LoVo (cell line): ENCODE data around the gene SSTR4.

Experiments
- DNase-seq: peaks from one replicate; pipeline ENCODE4 v3.0.0-alpha.2; 2016; ENCODE audit warnings: low spot score

The SSTR4 gene

DNA sequence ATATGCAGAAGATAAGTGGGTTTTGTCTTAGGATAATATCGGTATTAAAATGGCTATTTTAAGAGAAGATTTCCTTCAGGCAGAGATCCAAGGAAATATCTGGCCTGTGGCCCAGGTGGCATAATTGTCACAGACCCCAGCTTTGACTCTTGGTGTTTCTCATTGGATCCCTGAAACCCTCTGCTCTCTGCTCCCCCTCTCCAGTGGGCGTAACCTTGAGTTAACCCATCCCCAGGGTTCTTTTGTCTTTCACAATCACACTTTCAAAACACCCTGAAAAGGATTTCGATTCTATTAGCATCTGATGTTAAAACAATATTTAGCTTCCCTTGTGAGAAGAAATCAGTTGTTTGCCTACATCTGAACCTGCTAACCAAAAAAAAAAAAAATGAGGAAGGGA, 7.2 kb downstream of the SSTR4 start:
- no peak for DNase-seq

DNA sequence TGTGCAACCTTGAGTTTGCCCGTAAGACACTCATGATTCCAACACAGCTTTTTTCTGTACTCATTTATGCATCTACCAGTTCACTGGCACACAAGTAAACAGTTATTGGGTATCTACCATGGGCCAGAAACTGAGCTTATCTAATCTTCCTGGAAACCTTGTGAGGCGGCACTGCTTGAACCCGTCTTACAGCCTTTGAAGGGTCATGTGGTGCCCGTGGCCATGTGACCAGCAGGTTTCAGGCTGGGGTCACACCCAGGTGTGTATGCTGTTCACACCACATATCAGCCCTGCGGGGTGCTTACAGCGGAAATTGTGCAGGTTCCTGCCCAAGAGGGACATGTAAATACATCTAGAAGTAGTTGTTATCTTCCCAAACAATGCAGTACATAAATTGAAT, 8.3 kb downstream of the SSTR4 start:
- no peak for DNase-seq

DNA sequence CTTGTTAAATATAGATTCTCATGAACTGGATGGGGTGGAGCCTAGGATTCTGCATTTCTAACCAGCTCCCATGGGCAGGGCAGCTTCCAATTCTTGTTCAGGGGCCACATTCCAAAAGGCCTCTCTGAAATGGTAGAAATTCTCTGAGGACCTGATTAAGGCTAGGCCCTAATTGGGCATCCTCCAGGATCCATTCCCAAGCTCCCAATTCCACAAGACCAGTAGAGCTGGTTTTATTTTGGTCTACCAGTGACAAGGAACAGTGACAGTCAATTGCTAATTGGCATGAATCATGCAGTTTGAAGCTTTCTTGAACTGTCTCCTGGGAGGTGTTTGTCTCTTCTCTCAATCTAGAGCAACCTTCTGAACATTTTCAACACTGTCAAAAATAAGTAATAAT, 11.3 kb downstream of the SSTR4 start:
- DNase-seq = no peak

DNA sequence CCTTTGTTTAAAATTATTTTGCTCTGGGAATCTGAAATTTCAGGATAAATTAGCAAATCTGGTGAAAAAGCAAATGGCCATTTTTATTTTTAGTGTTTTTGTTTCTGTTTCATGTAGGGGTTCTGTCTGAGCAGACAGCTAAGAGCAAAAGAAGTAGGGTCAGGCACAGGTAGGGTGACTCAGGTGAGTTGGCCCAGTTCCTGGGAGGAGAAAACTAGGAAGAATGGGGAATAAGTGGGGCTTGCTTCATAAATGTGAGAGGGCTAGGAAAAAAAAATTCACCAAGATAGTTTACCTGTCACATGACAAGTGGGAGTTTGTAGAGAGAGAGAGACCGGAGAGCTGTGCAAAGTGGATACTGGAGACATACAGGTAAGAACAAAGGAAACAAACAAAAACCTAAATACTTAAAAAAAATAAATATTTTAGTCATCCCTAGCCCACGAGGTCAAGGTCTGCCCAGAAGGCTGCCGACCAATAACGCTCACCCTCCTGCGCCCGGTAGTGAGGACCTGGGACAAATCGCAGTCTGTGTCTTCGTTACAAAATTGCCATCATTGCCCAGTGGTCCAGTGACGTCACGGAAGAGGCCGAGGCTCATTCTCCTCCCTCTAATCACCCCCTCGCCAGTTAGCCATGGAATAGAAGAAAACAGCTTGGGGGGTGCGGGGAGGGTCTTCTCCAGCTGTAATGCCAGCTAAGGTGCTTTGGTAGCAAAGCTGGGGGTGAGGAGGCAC, 12.1 kb downstream of the SSTR4 start:
- DNase-seq = no peak

DNA sequence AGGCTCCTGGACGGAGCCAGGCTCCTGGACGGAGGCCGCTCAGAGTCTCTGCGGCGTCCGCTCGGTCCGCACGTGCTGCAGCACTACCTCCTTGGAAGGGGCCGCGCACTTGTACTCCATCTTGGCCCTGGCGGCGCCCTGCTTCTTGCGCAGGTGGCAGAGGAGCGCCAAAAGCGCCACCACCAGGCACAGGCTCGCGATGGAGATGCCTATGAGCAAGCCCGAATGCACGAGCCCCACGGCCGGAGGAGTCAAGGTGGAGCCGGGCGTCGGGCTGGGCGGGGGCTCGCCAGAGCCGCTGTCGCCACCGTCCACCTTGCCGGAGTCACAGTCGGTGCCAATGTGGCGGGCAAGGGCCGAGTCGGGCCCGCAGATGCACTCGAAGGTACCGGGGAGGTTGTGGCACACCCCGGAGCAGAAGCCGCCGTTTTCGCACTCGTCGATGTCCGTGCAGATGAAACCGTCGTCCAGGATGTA, 12.7 kb downstream of the SSTR4 start:
- no peak for DNase-seq

DNA sequence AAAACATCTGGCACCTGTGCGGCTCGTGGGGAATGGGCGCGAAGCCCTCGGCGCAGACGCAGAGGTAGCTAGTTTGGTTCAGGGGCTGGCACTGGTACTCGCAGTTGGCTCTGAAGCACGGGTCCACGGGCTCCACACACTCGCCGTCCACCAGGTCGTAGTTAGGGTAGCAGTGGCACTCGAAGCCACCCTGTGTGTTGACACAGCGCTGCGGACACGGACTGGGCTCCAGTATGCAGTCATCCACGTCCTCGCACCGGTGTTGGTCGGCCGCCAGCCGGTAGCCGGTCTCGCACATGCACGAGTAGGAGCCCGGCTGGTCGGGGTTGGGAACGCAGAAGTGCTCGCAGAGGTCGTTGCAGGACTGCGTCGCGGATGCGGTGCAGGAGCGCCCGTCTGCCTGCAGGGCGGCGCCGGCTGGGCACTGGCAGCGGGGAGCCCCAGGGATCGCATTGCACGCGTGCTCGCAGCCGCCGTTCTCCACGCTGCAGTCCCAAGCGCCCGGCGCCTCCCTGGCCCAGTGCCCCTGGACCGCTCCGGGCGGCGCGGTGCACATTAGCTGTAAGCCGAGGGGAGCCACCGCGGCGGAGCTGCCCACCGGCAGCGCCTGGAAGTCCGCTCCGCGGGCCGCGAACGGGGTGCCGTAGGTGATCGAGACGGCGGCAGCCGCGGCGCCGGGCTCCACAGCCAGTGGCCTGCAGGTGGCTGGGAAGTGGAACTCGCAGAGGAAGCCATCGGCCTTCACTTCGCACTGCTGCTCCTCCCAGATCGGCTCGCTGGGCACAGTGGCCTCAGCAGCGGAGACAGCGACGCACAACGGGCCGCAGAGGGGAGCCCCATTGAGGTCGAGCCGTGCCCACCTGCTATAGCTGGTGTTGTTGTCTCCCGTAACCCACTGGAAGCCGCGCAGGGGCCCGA, 13.4 kb downstream of the SSTR4 start:
- no peak for DNase-seq

DNA sequence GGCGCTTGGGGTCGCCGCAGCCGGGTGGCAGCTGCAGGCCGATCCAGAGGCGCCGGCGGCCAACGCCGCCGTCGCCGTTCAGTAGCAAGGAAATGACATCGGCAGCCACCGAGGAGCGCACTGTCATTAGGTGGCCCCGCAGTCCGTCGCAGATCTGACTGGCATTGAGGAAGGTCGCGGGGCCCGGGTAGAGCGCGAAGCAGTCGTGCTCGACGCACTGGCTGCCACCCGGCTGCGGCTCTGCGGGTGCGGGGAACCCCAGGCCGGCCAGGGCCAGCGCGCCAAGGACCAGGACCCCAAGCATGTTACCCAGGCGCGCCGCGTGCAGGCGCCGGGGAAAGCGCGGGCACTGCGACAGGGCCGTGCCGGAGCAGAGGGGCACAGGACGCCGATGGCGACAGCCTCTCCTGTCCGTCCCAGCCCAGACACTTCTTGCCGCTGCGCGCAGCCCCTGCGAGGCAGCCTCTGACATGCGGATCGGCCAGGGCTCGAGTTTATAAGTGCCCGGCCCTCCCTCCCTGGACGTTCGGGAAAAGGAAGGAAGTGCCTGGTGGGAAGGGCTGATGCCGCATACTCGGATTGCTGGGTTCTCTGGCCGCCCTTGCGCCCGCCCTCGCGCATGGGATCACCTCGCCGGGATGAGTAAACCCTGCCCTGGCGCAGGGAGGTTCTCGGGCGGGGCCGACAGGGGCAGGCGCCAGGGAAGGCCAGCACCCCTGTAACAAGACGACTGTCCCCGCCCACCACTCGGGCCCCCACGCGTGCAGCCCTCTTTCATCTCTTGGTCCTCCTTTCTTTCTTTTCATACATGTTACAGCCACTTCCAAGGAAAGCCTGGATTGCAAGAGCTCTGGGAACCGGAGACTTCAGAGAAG, 14.3 kb downstream of the SSTR4 start, which contains the start of gene THBD:
Gene THBD (minus strand): TSS at position 472 of the 875 bp plus-strand sequence. CDS start 168 bp downstream, at position 304.
- DNase-seq = no peak

DNA sequence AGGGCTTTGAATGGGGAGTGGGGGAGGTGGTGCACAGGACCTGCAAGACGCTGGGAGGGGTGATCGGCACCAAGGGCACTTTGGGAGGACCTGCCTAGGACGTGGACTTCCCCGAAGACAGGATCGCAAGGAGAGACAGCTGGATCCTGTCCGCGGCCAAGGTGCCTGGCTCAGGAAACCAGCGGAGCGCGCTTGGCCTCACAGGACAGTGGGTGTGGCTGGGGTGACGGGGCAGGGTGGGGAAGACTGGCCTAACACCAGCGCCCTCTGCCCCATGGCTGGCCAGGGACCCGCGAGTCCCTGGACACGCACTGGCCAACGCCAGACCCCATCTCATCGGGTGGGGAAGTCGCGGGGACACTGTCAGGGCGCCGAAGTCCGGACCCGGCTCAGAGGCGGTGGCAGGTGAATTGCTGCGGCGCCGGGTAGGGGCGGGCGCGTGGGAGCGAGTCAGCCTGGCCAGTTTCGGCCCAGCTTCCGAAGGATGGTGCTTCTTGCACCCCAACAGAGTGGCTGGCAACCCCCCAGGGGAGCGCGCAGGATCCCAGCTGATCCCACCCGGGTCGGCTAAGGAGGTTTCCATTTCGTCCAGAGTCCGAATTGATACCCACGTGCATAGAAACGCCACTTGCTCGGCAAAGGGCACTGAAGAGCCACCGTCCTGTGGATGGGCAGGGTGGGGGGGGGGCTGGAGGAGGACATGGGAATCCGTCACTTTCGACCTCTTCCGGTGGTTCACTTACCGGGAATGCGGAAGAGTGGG, 15.1 kb downstream of the SSTR4 start:
- DNase-seq = no peak

DNA sequence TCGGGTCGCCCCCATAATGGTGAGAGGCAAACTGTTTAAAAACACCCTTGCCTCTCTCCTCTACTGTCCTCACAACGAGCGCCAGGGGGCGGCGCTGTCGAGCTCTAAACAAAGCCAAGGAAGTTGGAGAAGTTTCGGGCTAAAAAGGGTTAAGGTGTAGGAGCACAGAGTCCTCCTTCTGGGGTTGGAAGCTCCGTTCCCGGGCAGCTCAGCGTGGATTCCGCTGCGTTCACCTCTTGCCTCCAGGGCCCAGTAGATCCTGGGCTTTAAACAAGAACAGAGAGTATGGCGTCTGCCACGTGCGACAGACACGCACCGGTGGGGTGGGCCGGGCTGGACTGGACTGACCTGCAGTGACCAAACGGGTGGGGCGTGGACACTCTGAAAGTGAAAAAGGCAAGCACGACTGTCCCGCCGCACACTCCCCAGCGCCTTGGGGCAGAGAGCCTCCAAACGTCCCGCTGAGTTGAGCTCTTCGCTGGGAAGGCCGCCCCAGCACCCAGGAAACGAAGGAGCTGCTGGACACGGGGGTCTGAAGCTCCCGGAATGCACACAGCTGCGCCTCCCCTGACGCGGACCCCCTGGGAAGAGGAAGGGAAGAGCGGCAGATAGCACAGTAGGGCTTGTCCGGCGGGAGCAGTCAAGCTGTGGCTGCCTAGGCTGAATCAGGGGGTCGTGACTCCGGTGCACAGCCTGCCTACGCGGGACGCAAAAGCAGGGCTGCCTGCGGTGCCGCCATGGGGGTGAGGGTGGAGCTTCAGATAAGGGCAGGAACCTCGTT, 15.9 kb downstream of the SSTR4 start:
- no peak for DNase-seq

DNA sequence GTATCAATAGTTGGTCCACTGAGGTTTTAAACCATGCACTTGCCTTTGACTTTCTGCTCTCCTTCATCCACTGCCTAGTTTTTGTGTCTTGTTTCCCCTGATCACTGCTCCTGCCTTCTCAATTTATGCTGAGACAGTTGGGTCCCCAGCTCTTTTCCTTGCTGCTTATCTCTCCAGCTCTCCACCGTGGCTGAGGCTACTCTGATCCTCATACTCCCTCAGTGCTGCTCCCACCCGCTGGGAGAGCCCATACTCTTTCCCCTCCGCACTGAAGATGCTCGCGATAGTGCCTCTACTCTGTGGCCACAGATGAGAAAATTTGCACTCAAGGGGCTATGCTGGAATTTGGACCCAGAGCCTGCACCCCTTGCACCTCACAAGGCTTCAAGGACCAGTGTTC, 17.8 kb downstream of the SSTR4 start:
- DNase-seq = no peak

DNA sequence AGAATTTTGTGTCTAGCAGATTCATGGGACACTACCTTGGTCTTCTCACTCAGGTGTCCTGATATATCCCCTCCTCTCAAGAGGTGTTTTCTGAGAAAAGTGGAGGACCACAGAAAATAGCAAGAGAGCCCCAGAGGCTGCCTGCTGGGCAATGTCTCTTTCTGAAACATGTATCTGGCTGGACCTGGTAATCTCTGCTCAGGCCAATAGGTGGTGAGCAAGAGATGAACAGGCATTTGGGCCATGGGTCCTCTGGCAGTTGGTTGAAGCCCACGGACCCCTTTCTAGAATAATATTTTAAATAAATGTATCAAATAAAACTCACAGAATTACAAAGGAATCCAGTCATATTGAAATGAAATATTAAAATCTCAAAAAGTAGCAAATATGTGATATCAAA, 23.1 kb downstream of the SSTR4 start:
- DNase-seq = no peak

DNA sequence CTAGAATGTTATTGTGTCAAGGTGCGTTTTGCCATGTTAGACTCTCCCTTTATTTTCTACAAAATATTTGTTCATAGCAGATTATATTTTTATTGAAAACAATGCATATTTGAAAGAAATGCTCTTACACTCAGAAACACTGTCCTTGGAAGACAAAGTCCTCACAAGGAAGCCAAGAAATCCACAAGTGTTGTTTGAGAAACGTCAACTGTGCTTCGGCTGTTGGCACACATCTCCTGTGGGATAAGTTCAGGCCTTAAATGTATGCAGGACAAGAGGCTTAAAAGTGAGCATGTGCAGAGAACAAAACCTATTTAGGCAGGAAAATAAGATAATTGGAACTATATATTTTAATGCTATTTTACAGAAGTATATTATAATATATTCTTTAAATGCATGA, 23.9 kb downstream of the SSTR4 start:
- no peak for DNase-seq

DNA sequence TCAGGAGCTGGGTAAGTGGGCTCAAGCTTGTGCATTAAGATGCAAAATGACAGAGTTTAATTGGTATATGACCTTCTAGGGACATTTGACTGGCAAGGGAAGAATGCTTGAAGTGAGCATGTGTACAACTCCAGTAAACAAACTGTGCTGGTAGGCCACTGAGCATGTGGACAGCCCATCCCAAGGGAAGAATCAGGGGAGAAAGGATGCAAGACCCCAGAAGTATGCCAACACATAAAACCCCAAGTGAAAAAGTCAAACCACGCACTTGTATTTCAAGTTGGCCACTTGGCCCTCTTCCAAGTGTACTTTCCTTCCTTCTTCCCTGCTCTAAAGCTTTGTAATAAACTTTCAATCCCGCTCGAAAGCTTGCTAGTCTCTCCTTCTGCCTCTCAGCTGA, 24.7 kb downstream of the SSTR4 start:
- DNase-seq = no peak

DNA sequence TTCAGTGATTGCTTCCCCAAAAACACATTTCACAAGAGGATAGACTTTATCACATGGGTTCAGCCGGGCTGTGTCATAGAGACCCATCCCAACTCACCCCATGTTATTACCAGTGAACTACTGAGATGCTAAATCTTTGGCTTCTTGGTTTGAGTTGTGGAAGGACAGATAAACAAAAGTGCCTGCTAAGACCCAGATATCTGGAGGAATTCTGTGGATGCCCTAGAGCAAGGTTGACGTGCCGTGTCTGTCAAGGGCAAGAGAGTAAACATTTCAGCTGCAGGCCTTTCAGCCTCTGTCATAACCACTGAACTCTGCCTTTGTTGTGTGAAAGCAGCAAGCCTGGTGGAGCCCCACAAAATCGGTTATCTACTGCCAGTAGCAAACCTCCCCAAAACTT, 25.5 kb downstream of the SSTR4 start:
- DNase-seq = no peak

DNA sequence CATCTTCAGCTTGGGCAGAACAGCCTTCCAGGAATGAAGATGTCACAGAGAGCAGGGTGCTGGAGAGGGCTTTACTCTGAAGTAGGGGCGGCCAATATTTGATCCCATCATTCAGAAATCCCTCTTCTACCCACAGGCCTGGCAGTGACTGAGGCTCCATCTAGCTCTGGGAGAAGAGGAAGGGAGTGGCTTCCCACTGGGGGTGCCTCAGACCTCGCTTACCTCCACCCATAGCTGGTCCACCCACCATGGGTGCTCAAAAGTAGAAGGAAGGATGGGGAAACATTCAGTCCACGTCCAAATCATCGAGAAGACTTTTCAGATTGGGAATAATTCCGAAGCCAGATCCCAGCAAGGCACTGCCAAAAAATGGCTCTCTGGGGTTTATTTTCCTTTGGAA, 26.1 kb downstream of the SSTR4 start:
- DNase-seq = no peak

DNA sequence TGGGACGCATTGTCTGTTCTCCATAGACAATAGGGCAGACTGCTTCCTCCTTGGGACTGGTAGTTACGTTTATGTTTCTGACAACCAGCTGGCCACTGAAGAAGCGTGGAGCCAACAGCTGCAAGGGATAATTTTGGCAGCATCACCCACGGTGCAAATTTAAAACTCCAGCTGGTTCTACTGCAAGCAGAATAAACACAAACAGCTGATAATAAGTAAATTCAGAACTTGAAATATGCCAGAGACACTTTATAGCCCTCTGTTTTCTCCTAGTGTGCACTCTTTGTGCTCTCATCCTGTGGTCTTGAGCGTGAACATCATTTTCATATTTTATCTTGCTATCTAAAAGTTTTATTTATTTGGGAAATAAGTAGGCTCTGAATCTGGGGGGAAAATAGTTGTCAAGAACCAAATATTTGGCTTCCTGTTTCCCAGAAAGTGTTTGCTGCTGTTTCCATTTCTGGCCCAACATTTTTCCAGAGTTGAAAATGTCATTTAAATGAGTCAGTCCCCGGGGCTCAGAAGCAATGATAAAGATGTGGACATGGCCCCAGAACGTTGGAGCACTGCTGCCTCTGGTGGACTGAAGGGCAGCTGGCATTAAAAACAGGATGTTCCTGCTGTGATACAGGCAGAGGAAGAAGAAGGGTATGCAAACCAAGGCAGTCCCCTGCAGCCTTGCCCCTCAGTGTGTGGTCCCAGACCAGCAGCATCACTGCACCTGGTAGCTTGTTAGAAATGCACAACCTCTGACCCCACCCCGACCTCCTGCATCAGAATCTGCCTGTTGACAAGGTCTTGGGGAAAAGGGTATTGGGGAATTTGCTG, 26.8 kb downstream of the SSTR4 start:
- DNase-seq = peak; percentile 12

DNA sequence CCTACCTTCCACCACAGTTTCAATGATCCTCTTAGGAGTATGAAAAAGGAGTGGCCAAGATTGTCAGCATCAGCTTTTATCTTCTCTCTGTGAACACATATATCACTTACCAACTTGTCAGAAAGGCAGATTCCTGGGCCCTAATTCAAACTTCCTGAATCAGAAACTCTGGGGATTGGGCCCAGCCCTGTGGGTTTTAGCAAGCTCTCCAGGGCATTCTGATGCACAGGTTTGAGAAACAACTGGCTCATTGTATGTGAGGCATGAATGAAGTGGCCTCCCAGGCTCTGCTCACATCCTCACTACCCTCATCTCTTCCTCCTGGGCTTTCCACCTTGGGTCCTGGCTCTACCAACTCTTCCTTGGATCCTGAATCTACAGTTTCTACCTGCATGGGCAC, 27.5 kb downstream of the SSTR4 start:
- DNase-seq = no peak

DNA sequence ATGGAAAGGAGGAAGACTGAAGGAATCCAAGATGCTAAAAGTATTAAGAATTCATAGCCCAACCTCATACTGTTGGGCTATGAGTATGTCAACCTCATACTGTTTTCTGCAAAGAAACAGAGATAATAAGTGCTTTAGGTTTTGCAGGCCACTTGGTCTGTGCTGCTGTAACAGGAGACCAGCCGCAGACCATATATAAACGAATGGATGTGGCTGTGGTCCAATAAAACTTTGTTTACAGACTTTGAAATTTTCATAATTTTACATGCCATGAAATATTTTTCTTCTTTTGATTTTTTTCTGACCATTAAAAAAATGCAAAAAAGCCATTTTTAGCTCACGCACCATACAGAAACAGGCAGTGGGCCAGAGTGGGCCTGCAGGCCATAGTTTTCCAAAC, 28.1 kb downstream of the SSTR4 start:
- no peak for DNase-seq

DNA sequence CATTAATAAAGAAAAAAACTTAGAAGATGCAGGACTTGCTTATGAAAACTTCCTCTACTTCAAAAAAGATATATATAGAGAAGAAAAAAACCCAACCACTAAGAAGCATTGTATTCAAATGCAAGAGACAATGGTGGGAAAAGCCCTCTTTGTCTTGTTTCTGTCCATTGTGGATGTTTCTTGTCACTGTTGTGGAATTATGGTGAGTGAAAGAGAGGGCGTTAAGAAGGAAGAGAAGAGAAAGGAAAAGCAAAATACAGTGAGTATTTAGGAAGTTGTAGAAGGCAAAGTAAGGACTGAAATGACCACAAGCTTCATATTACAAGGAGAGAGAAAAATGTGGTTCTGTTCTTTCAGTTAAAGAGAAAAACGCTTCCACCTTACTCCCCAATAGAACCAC, 28.5 kb downstream of the SSTR4 start:
- no peak for DNase-seq
